Activated naive CD8-positive, alpha-beta T cell treated with anti-CD3 and anti-CD28 coated beads, Interleukin-2, amount 50 U/mL, for 16 hours (primary cell): Measurements from ENCODE around the gene HSPA12A.

Source experiments
- DNase-seq: peaks from one replicate; pipeline ENCODE4 v3.0.0-alpha.2; 2020; ENCODE audit warnings: low read depth, low spot score

The HSPA12A gene

DNA sequence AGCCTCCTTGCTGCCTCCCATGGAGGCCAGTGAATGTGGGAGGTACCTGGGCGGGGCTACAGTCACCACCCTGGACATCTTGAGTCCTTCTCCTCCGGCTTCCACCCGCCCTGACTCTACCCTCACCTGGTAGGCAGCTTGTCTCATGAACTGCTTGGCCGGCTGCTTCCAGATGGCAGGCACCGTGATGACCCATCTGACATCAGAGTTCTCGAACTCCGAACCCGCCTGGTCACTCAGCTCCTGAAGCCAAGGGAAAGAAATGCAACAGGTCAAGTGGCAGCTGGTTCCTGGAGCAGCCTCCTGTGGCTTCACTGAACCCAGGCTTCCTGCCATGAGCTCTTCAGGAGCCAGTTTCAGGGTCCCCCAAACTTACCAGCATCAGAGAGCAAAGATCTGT is 50.1 kb downstream of the HSPA12A start:
- no peak for DNase-seq

DNA sequence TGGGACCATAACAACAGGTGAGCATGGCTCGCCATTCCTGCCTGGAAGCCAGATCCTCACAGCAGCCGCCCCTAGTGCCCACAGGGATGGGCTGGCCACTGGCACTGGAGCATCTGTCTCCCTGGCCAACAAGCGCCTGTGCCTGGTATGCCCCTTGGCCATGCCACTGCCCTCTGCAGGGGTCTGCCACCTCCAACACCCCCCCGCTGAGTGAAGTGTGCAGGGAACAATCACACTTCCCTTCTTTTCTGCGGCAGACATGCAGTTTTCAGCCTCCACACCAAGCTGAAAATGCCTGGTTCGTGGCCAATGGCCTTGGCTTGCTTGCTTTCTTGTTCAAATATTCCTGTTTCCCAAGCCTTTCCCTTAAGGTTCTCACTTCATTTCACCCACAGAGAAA is 50.7 kb downstream of the HSPA12A start:
- no peak for DNase-seq

DNA sequence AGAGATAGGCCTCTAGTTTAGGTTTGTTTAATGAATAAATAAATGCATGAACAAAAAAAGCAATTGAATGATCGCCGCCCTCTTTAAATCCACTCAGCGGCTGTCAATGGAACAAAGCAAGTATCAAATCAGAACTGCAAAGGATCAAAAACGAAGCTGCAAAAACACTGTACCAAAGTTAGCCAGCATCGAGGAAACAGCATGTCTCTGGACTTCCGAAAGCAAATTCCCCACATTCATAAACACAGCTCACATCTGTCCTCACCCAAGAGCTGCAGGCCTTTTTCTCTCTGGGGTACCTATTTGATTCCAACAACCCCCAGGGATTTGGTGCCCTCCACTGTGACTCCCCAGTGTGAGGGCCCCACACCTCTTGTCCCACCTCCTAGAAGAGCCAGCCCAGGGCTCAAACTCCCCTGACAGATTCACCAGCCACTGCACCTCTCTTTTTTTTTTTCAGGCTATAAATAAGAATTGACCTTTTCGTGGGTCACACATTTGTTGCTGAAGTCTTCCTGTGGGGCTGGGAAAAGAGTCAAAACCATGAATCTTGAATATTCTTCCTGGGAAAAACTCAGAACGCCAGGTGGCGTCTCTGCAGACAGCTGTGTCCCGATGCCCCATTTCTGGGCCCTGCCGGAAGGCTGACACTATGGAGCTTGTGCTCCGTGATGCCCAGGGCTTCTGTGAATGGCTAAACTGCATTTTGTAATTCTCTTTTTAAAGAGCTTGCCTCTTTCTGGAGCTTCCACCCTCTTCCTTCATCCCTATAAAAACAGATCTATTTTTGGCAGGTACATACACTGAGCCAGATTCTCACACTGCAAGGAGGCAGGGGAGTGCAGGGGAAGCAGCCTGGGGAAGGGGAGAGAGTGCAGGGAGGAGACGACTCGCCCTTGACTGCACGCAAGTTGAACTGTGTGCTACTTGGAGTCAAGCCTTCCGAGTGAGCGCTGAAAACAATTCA is 51.7 kb downstream of the HSPA12A start:
- DNase-seq, result no peak

DNA sequence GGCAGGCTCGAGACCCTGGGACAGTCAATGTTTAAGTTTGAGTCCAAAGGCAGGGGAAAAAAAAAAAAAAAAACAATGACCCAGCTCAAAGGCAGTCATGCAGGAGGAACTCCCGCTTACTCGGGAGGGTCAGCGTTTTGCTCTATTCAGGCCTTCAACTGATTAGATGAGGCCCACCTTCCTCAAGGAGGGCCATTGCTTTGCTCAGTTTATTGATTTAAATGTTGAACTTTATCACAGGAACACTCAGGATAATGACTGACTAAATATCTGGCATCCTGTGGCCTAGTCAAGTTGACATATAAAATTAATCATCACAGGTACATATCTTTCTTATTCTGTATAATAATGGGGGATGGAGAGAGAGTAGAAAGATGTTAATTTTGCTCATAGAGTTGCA is 52.6 kb downstream of the HSPA12A start:
- no peak for DNase-seq

DNA sequence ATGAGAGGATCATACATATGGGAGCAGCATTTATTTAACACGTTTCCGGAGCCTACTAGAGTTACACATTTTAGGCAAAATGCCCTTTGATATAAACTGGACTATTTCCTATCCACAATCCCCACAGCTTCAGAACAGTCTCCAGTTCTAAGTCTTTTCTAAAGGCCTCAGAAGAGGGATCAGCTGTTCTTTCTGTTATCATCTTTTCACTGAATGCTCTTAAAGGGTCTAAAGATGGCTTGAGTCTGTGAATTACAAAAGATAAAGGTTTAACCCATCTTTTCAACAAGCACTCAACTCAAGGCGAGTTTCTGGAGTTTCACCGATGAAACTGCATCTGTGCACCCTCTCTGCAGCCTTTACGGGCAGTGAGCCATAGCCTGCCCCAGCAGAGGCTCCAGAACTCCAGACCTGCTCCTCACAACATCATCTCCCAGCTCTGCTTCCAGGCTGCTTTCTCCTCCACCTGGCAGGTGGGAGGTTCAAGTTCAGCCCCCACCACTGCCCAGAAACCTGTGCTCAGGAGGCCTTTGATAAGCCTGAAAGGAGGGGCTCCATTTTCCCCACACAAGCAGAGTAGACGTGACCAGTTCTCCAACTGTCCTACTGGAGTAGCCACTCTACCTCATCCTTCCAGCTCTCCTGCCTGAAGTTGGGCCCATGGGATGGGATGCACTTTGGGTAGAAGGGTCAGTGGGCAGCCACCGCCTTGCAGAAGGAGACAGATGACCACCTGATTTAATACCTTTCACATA is 53.4 kb downstream of the HSPA12A start:
- DNase-seq, result no peak

DNA sequence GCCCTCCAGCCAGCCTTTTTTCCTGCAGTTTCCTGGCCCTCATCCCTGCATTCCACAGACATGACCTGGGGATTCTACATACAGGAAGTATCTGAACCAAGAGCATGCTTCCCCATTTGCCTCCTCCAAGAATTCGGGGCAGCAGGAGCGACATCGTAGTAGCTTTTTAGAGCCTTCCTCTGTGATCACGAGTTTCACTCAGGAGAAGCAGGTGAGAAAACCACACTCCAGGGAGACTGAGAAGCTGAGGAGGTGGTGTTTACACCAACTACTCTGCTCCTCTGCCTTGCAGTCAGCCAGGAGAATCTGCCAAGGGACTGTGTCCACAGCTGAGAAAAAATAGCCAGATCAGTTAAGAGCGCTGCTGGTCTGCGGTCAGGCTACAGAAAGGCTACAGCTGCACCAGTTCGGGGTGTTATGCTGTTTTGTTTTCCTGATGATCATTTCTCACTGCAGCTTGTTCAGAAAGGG is 54.1 kb downstream of the HSPA12A start:
- DNase-seq, result no peak

DNA sequence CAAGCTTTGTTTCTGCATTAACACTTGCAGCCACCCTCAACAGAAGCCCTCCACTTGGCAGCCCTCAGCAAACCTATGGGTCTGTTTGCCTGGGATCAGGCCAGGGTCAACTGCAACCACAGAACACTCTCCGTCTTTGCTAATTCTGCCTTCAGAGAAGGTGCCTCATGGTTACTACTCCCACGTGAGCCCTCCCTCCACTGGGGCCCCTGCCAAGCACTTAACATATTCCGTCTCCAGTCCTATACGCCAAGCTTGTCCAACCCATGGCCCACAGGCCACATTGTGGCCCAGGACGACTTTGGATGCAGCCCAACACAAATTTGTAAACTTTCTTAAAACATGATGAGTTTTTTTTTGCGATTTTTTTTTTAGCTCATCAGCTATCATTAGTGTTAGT is 54.7 kb downstream of the HSPA12A start:
- no peak for DNase-seq

DNA sequence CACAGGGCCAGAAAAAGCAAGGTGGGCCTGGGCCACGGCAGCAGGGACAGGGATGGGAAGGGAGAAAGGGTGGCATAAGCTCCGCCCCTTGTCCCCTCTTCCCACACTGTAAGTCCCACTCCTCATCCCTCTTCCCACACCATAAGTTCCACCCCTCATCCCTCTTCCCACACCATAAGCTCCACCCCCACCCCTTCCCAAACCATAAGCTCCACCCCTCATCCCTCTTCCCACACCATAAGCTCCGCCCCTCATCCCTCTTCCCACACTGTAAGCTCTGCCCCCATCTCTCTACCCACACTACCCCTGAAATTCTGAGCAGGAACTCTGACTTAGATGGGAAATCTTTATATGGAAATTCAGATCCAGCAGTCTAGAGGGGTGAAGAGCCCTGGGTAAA is 55.7 kb downstream of the HSPA12A start:
- DNase-seq, result no peak

DNA sequence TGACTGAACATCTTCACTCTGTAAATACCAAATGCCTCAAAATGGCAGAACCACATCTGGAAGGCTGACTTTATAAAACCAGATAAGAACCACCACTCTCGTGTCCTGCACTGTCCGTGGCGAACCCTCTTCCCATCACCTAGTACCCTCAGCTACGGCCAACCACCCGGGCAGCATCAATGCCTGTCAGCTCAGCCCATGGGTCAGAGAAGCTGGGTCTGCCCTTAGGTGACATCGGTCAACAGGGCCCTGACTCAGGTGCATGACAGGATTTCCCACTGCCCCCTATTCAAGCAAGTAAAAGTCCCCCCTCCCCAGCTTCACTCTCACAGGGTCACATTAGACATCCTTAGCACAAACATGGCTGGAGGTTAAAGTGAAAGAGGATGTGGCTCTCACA is 56.6 kb downstream of the HSPA12A start:
- no peak for DNase-seq

DNA sequence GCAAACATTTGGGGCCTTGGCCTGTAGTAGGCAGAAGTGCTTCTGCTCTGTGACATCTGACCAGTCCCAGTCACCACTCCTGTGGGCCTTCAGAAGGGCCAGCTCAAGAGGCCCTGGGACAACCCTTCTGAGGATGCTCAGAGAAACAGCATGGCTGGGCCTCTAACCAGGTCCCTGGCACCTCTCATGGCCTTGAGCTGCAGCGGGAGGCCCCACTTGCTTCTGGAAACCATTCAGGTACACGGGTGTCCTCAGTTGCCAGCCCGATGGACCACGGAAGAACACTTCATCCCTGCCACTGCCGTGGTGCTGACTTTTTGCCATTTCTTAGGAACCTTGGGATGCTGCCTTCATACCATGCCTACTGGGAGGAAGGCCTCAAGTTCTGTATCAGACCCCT is 57.6 kb downstream of the HSPA12A start:
- DNase-seq, result no peak

DNA sequence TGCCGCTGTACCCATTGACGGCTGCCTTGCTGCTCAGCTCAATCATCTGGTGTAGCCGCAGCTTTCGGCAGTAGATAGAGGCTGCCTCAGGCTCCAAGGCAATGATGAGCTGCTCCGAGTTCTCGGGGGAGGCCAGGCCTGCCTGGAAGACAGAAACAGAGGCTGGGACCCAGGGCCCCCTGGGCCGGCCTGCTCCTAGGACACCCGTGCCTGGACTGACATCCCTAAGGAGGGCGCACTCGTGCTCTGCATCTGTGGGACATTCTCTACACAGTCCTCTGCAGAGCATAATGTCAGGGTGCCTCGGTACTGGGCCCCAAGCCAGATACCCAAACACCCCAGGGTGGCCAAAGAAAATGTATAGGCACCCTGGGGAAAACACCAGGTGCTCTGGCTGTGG is 58.5 kb downstream of the HSPA12A start:
- no peak for DNase-seq

DNA sequence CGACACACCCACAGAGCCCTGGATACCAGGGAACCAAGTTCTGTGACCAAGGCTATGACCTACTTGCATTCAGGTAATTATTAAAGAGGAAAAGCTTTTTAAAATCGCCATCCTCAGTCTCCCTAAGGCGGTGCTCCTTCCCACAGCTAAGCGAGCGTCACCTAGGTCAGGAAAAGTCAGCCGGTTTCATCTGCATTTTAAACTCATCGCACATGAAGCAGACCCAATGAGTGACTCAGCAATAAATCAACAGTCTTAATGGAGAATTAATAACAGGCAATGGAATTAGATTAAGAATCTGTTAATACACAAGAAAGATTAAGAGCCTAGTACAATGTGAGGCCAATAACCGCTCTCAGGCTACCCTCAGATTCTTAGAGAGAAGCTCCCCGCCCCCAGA is 59.2 kb downstream of the HSPA12A start:
- no peak for DNase-seq

DNA sequence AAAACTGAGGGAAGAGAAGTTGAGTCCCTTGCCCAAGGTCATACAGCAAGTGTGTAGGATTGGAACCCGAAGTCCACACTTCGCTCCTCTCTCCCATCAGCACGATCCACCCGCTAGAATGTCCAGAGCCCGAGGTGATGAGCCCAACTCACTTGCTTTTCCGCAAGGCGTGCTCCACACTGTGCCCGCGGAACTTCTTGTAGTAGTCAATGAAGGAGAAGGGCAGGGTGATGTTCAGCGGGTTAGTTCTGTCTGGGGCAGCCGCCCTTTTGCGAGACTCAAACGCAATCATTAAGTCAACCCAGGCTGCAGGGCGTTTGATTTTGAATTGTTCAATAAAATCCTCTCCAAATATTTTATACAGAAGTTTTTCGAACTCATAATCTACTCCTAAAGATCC is 63.0 kb downstream of the HSPA12A start:
- DNase-seq, result no peak

DNA sequence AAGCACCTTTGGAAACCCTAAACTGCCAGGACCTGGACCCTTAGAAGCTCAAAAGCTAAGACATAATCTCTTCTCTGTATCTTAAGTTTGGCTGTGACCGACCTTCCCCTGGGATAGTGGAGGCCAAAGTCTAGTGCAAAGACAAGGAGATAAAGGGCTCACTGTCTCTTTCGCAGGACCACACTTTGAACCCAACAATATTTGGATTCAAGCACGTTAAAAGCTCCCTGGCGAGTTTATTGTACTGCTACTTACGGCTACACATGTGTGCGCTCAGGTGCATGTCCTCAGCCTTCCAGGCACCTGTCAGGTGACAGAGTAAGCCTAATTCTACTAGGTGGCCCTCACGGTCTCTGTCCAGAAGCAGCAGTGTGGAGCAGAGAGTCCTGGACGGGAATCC is 65.7 kb downstream of the HSPA12A start:
- no peak for DNase-seq

DNA sequence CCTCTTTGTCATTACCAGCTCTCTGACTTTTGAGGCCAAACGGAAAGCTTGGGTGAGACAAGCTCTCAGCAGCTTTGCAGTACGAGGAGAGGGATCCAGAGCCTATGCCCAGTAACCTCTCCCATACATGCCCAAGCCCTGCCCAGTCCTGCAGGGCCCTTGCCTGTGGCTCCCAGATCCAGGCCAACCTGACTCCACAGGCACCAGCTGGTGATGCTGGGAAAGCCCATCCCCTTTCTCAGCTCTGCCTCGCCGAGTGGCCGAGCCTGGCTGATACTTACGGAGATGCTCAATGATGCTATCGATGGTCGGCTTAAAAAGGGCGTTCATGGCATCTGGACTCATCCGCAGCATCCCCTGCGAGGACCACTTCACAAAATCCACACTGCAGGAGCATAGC is 66.2 kb downstream of the HSPA12A start:
- no peak for DNase-seq

DNA sequence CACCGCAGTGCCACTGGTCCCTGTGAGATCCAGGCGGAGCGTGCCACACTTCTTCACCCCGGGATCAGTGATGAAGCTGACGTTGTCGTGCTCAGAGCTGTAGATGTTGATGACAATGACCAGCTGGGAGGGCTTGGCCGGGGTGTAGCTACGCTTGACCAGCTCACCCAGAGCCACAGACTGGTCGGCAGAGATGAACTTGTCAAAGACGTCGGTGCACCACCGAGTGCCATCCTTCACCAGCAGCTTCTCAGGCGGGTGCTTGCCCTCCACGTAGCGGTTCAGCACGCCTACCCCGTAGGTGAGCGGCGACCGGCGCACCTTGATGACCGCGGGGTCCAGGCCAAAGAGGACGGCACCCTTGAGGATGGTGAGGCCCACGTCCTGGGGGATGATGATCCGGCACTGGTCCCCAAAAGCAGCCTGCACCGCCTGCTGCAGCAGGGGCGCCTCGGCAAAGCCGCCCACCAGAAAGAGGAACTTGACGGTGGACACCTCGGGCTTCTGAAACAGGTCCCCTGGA is 67.4 kb downstream of the HSPA12A start:
- no peak for DNase-seq

DNA sequence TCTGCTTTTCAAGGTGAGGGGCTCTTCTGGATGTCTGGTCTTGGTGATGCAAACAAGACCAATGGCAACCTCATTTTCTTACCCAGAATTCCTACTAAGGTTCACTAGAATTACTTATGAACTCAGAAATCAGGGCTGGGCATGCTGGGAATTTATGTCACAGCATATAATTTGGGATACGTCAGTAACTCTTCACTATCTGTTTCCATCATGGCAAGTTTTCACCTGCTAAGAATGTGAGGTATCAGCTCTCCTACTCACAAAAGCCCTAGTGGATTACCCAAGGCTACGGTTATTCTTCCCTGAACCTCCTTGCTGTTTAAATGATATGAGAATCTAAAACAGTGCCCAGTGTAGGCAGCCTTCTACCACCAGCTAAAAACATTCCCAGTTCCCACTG is 68.5 kb downstream of the HSPA12A start:
- DNase-seq, result no peak

DNA sequence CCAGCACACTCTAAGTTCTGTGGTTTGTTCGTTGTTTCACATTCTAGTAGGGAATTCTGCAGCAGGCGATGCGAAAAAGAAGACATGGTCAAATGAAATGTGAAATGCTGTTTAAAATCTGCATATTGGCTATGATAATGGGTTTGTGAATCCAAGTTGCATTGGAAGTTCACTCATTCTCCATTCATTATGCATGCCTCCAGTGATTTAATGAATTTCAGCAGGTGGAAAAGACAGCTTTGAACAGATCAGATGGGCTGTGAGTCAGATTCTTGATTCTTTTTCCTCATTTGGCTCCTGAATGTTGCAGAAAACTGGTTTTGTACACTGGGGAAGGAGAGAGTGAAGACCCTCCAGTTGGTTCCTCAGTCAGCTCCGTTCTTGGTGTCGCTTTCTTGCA is 69.5 kb downstream of the HSPA12A start:
- no peak for DNase-seq

DNA sequence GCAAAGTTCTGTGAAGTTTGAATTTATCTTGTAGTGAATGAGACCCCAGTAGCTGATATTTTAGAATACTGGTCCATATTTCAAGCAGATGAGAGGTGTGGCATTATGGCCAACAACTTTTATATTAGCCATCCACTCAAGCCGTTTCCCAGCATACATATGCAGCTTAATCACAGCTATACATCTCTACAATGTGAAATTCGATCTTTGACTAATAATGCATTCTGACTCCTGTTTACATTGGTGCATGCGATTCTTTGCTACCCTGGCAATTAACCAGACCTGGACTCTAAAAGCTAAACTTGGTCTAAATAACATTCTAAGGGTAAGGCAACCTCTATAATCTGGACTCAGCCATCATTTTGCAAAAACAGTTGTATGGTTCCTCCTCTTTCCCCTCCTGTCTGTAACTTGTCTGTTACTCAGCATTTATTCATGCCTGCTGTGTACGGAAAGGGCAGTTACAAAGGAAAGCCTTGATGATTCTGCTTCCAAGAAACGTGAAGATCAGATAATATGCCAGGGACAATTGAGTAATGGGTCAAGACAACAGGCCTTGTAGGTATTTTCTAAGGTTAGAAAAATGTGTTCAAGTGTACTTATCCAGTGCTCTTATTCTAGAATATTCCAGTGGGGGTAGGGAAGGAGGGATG is 71.0 kb downstream of the HSPA12A start:
- DNase-seq, result no peak

DNA sequence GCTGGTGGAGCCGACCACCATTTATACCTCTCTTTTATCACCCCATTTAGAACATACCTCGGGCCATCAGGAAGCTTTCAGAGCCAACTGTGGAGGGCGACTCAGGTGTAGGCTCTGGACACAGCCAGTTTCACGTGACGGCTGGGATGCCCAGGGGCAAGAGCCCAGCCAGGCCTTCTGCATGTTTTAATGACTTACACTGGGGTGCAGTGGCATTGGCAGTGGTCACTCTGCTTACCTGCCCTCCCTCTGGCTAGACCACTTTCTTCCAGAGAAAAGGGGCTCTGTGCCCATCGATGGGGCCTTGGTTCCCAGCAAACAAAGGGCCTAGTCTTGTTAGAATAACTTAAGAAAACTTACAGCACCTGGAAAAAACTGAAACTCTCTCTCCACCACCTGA is 71.7 kb downstream of the HSPA12A start:
- no peak for DNase-seq

DNA sequence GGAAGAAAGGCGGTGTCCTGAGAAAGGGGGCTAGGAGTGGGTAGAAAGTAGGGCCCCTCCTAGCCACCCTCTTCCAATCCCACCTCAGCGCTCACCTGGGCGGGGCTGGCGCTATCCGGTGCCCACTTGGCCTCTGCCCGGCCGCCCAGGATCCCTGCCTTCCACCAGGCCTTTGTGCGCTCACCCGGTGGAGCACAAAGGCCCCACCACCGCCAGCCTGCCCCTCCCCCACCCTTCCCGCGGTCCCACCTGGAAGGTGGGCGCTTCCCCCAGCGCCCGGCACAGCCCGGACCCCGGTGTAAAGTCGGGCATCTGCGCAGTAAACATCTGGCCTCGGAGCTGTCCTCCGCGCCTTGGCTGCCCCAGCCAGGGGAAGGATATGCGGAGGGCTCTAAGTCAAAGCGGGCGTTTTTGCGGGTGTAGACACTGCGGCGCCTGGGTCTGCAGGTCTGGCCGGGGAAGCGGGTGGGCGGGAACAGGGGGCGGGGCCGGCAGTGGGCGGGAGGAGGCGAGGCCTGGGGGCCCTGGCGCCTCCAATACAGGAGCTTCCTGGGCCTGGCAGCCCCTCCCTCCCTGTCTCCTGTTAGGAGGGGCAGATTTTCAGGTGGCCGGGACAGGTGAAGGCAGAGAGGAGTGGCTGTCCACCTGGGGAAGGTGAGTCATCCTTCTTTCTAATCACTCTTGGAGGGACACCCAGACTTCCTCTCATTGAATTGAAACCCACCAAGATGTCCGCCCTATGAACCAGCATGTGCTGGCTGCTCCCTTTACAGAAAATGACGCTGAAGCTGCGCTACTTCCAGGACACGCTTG is 72.3 kb downstream of the HSPA12A start:
- no peak for DNase-seq
